Effector CD8-positive, alpha-beta T cell (primary cell): ENCODE measurements around the gene IL27RA.

Experiments
- DNase-seq: peaks from one replicate; lab custom pipeline; 2025; lab: John Stamatoyannopoulos, UW

IL27RA gene

GRCh38 chr19:14088634-14089411 lies 57.3 kb downstream of the IL27RA start:
- DNase-seq, result no peak

GRCh38 chr19:14089412-14089661 lies 57.8 kb downstream of the IL27RA start:
- DNase-seq, result no peak

- peak; percentile 34 for DNase-seq
Observed at GRCh38 chr19:14089662-14090508, 58.3 kb downstream of the IL27RA start.

GRCh38 chr19:14090509-14091080 lies 59.0 kb downstream of the IL27RA start, which contains the start of gene SAMD1:
SAMD1 (minus strand) TSS chr19:14090751.
- DNase-seq, result peak; percentile 78

GRCh38 chr19:14091081-14091812 lies 59.7 kb downstream of the IL27RA start:
- peak; percentile 61 for DNase-seq

- peak; percentile 49 for DNase-seq
Observed at GRCh38 chr19:14091813-14092462, 60.4 kb downstream of the IL27RA start.

GRCh38 chr19:14093117-14093823 lies 61.7 kb downstream of the IL27RA start:
- no peak for DNase-seq

- no peak for DNase-seq
Observed at GRCh38 chr19:14094854-14095253, 63.3 kb downstream of the IL27RA start.

GRCh38 chr19:14096272-14096992 lies 64.9 kb downstream of the IL27RA start:
- DNase-seq, result no peak

GRCh38 chr19:14097532-14098151 lies 66.1 kb downstream of the IL27RA start:
- no peak for DNase-seq

- no peak for DNase-seq
Observed at GRCh38 chr19:14101003-14101545, 69.5 kb downstream of the IL27RA start.

- no peak for DNase-seq
Observed at GRCh38 chr19:14102102-14102696, 70.6 kb downstream of the IL27RA start.

- no peak for DNase-seq
Observed at GRCh38 chr19:14102756-14103155, 71.2 kb downstream of the IL27RA start.
